HCT116 (cell line): Measurements from ENCODE around the gene STK32C. TPM values are rescaled to one million over a fixed set of nuclear protein-coding genes. Genes with fewer than 3 reads are reported as not detected.

Source experiments
- ATAC-seq: fragments of 200-7000 bp; cut with Tn5 transposase; 2 replicates; pipeline ENCODE4 v1.9.1; 2020; ENCODE audit warnings: mild to moderate bottlenecking, moderate library complexity
- BruUV-seq: library from RNA; stranded (reverse); fragments of 400-500 nt; replicated peaks from 2 replicates; lab custom pipeline; 2021; lab: Mats Ljungman, UMichigan
- CTCF ChIA-PET: fragments of 300-600 bp; sonication (Branson Sonifier 250); formaldehyde crosslinking; loops from one replicate; lab custom pipeline; 2021; ENCODE audit warnings: antibody characterized with exemption; lab: Charles Lee
- POLR2A ChIA-PET: fragments of 300-600, 350-600 bp; sonication (Branson Sonifier 250); formaldehyde crosslinking; loops from one replicate; lab custom pipeline; 2021; ENCODE audit warnings: antibody characterized with exemption; lab: Charles Lee
- RAD21 ChIA-PET, 2 experiments: fragments of 300-600 bp; sonication (Branson Sonifier 250); formaldehyde crosslinking; loops; one replicate each; lab custom pipeline; 2023; ENCODE audit warnings: low total read pairs in 2 of 2; ENCODE audit not compliant: uncharacterized antibody in 2 of 2, unreplicated experiment in 2 of 2, low non-redundant PET in 1 of 2; lab: Charles Lee
- DNase-seq: peaks from one replicate; pipeline ENCODE4 v3.0.0-alpha.2; 2010; ENCODE audit warnings: low read depth, low spot score
- H2AFZ ChIP-seq: fragments of 200-600 bp; shearing (Covaris generic), sonication (generic); 2 replicates; pipeline ENCODE4 v1.6.1; 2017; ENCODE audit warnings: low read depth, mixed run types, mixed read lengths, antibody characterized with exemption, low read length; ENCODE audit not compliant: poor library complexity, severe bottlenecking
- H3K27ac ChIP-seq: 2 replicates; pipeline ENCODE4 v1.5.1; 2012; ENCODE audit warnings: low read depth, low read length
- H3K27me3 ChIP-seq: fragments of 200-600 bp; sonication (generic); 2 replicates; pipeline ENCODE4 v1.6.1; 2016; ENCODE audit warnings: mixed run types, low read length, mixed read lengths; ENCODE audit not compliant: insufficient read depth
- H3K36me3 ChIP-seq, 2 experiments: fragments of 200-500 bp in 1 of 2; fragments of 200-600 bp in 1 of 2; sonication (Bioruptor generic) in 1 of 2; sonication (generic) in 1 of 2; 2 replicates each; pipeline versions ENCODE4 v1.5.1 to v1.6.1; 2014 to 2016; ENCODE audit warnings: low read length in 2 of 2, inconsistent platforms in 1 of 2, mixed read lengths in 1 of 2, mixed run types in 1 of 2; ENCODE audit not compliant: insufficient read depth in 2 of 2, control insufficient read depth in 1 of 2
- H3K4me1 ChIP-seq, 2 experiments: fragments of 200-600 bp in 1 of 2; sonication (generic) in 1 of 2; 2 replicates each; pipeline versions ENCODE4 v1.5.1 to v1.6.1; 2012 to 2017; ENCODE audit warnings: low read length in 2 of 2, inconsistent platforms in 1 of 2, mild to moderate bottlenecking in 1 of 2, mixed read lengths in 1 of 2, mixed run types in 1 of 2, moderate library complexity in 1 of 2; ENCODE audit not compliant: insufficient read depth in 2 of 2, control insufficient read depth in 1 of 2
- H3K4me2 ChIP-seq: fragments of 200-600 bp; sonication (generic); 2 replicates; pipeline ENCODE4 v1.6.1; 2017; ENCODE audit warnings: mixed run types, low read length, mixed read lengths
- H3K4me3 ChIP-seq, 2 experiments: fragments of 200-600 bp in 1 of 2; sonication (generic) in 1 of 2; replicated peaks in 1 of 2; 2 replicates each; pipeline ENCODE4 v1.5.1; 2011 to 2016; ENCODE audit warnings: low read length in 2 of 2, control low read depth in 1 of 2, low read depth in 1 of 2, mild to moderate bottlenecking in 1 of 2, mixed read lengths in 1 of 2, mixed run types in 1 of 2
- H3K79me2 ChIP-seq: fragments of 200-600 bp; sonication (generic); 2 replicates; pipeline ENCODE4 v1.6.1; 2017; ENCODE audit warnings: mild to moderate bottlenecking, mixed run types, low read length, moderate library complexity, mixed read lengths; ENCODE audit not compliant: insufficient read depth
- H3K9ac ChIP-seq: fragments of 200-600 bp; sonication (generic); 2 replicates; pipeline ENCODE4 v1.6.1; 2016; ENCODE audit warnings: low read length, mixed read lengths
- H3K9me2 ChIP-seq: fragments of 200-600 bp; sonication (generic), shearing (Covaris generic); 2 replicates; pipeline ENCODE4 v1.6.1; 2017; ENCODE audit warnings: mixed run types, mild to moderate bottlenecking, moderate library complexity; ENCODE audit not compliant: insufficient read depth
- H3K9me3 ChIP-seq, 2 experiments: fragments of 200-500 bp in 1 of 2; fragments of 200-600 bp in 1 of 2; sonication (Bioruptor generic) in 1 of 2; sonication (generic) in 1 of 2; 2 replicates each; pipeline ENCODE4 v1.6.1; 2014 to 2017; ENCODE audit warnings: low read length in 2 of 2, mixed read lengths in 2 of 2, inconsistent platforms in 1 of 2, low read depth in 1 of 2, mild to moderate bottlenecking in 1 of 2, mixed run types in 1 of 2, moderate library complexity in 1 of 2; ENCODE audit not compliant: control insufficient read depth in 1 of 2, insufficient read depth in 1 of 2
- H4K20me1 ChIP-seq: fragments of 200-600 bp; sonication (generic), shearing (Covaris generic); 2 replicates; pipeline ENCODE4 v1.6.1; 2017; ENCODE audit warnings: mixed run types, mild to moderate bottlenecking, moderate library complexity; ENCODE audit not compliant: insufficient read depth
- EGR1 ChIP-seq: IDR thresholded peaks from 2 replicates; pipeline ENCODE4 v1.6.1; 2012; ENCODE audit warnings: low read depth
- SIN3A ChIP-seq: IDR thresholded peaks from 2 replicates; pipeline ENCODE4 v1.6.1; 2012; ENCODE audit warnings: low read depth
- SP1 ChIP-seq: IDR thresholded peaks from 2 replicates; pipeline ENCODE4 v1.6.1; 2012; ENCODE audit warnings: low read depth
- ZFX ChIP-seq: fragments of 450-650 bp; IDR thresholded peaks from 2 replicates; pipeline ENCODE4 v1.6.1; 2017
- intact Hi-C: fragments of 100-400 bp; cut with micrococcal nuclease; formaldehyde crosslinking; loops from 2 replicates; pipeline ENCODE4 v1.10.0; 2022
- total RNA-seq: library from RNA; stranded (reverse); gene quantifications from one replicate; pipeline ENCODE4 v1.2.1, GENCODE V29; 2021; ENCODE audit not compliant: unreplicated experiment
- TF ChIP-seq, protein P1 (sequence below): IDR thresholded peaks from 2 replicates; pipeline ENCODE4 v1.6.1; 2012; ENCODE audit warnings: low read depth
- TF ChIP-seq, protein P2 (sequence below), 3 experiments: fragments of 200-600 bp in 1 of 3; sonication (generic) in 1 of 3; IDR thresholded peaks in 2 of 3; conservative IDR thresholded peaks in 1 of 3; 2 replicates each; pipeline ENCODE4 v1.5.1; 2012 to 2017; ENCODE audit warnings: low read depth in 2 of 3, low read length in 2 of 3, antibody characterized with exemption in 1 of 3, borderline replicate concordance in 1 of 3, control low read depth in 1 of 3, mild to moderate bottlenecking in 1 of 3, mixed read lengths in 1 of 3, mixed run types in 1 of 3, moderate library complexity in 1 of 3; ENCODE audit not compliant: insufficient read depth in 1 of 3

STK32C gene
- total RNA-seq, 1 experiment from 2014 or later, result 29.7 TPM

DNA sequence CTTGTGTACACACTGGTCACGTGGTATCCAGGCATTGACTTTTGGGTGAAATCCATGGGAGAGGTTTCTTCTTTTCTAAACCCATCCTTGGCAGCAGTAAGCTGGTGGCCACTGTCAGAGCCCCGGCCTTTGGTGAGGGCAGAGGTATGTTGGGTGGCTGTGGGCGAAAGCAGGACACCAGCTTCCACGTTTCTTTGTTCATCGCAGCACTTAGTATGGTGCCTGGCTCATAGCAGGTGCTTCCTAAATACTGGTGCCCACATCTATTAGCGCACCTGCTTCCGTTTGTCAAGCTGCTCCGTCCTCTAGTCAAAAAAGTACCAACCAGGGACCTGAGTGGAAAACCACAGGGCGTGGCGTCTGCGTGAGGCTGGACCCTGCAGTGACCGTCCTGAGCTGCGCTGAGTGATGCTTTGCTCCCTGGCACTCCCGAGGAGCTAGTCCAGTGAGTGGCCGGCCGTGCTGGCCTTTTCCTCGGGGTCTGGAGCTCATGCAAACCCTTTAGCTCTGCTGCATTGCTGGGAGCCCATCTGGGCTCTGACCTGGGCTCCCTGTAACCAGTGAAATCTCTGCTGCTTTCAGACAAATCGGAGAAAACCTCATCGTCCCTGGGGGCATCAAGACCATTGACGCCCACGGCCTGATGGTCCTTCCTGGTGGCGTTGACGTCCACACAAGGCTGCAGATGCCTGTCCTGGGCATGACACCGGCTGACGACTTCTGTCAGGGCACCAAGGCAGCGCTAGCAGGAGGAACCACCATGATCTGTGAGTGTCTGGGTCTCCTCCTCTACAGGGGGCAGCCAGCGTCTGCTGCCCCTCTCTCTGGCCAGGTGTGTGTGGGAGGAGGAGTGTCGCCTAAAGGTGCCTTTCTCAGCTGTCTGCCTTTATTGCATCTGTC lies 115.4 kb downstream of the STK32C start:
- Histone ChIP-seq H4K20me1 (no peaks in the 10 kb centered on the region), H3K79me2 (no peaks in the 10 kb centered on the region), H3K9ac (no peak overlapping the region), H3K9me2 (no peaks in the 10 kb centered on the region), H2AFZ (no peak overlapping the region), H3K4me2 (no peak overlapping the region), H3K27ac (no peak overlapping the region), H3K27me3 (no peaks in the 10 kb centered on the region), H3K4me1 (no peaks in the 10 kb centered on the region), H3K4me3 (no peak overlapping the region), H3K9me3 (no peaks in the 10 kb centered on the region), H3K36me3 (no peaks in the 10 kb centered on the region)
- intact Hi-C loops, result no loop called here
- DNase-seq, result no peak
- TF ChIP-seq, protein P1, sequence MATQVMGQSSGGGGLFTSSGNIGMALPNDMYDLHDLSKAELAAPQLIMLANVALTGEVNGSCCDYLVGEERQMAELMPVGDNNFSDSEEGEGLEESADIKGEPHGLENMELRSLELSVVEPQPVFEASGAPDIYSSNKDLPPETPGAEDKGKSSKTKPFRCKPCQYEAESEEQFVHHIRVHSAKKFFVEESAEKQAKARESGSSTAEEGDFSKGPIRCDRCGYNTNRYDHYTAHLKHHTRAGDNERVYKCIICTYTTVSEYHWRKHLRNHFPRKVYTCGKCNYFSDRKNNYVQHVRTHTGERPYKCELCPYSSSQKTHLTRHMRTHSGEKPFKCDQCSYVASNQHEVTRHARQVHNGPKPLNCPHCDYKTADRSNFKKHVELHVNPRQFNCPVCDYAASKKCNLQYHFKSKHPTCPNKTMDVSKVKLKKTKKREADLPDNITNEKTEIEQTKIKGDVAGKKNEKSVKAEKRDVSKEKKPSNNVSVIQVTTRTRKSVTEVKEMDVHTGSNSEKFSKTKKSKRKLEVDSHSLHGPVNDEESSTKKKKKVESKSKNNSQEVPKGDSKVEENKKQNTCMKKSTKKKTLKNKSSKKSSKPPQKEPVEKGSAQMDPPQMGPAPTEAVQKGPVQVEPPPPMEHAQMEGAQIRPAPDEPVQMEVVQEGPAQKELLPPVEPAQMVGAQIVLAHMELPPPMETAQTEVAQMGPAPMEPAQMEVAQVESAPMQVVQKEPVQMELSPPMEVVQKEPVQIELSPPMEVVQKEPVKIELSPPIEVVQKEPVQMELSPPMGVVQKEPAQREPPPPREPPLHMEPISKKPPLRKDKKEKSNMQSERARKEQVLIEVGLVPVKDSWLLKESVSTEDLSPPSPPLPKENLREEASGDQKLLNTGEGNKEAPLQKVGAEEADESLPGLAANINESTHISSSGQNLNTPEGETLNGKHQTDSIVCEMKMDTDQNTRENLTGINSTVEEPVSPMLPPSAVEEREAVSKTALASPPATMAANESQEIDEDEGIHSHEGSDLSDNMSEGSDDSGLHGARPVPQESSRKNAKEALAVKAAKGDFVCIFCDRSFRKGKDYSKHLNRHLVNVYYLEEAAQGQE, result no peak
- TF ChIP-seq SIN3A (no peak), EGR1 (no peak), ZFX (no peak), SP1 (no peak)
- TF ChIP-seq, protein P2, sequence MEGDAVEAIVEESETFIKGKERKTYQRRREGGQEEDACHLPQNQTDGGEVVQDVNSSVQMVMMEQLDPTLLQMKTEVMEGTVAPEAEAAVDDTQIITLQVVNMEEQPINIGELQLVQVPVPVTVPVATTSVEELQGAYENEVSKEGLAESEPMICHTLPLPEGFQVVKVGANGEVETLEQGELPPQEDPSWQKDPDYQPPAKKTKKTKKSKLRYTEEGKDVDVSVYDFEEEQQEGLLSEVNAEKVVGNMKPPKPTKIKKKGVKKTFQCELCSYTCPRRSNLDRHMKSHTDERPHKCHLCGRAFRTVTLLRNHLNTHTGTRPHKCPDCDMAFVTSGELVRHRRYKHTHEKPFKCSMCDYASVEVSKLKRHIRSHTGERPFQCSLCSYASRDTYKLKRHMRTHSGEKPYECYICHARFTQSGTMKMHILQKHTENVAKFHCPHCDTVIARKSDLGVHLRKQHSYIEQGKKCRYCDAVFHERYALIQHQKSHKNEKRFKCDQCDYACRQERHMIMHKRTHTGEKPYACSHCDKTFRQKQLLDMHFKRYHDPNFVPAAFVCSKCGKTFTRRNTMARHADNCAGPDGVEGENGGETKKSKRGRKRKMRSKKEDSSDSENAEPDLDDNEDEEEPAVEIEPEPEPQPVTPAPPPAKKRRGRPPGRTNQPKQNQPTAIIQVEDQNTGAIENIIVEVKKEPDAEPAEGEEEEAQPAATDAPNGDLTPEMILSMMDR (IDR thresholded peaks at IDR 0.05 in 2 of 3, conservative IDR thresholded peaks at IDR 0.05 in 1 of 3; ENCODE audit: borderline replicate concordance in 1 of 3, insufficient read depth in 1 of 3, low read depth in 2 of 3, low read length in 2 of 3), result no peak
- ChIA-PET CTCF (no interaction called here), RAD21 (no interaction called here), POLR2A (no interaction called here)
- no TSS peak for BruUV-seq
- ATAC-seq, result no peak
